ENCODE data around the gene TRIM3. TPM values are rescaled to one million over a fixed set of nuclear protein-coding genes. Genes with fewer than 3 reads are reported as not detected.

TRIM3 gene
- total RNA-seq (2022; extraction: Qiagen RNA extraction; ENCODE audit: low read depth): 16.3 to 25.3 TPM (median 19.7 TPM) in 5 replicates

DNA sequence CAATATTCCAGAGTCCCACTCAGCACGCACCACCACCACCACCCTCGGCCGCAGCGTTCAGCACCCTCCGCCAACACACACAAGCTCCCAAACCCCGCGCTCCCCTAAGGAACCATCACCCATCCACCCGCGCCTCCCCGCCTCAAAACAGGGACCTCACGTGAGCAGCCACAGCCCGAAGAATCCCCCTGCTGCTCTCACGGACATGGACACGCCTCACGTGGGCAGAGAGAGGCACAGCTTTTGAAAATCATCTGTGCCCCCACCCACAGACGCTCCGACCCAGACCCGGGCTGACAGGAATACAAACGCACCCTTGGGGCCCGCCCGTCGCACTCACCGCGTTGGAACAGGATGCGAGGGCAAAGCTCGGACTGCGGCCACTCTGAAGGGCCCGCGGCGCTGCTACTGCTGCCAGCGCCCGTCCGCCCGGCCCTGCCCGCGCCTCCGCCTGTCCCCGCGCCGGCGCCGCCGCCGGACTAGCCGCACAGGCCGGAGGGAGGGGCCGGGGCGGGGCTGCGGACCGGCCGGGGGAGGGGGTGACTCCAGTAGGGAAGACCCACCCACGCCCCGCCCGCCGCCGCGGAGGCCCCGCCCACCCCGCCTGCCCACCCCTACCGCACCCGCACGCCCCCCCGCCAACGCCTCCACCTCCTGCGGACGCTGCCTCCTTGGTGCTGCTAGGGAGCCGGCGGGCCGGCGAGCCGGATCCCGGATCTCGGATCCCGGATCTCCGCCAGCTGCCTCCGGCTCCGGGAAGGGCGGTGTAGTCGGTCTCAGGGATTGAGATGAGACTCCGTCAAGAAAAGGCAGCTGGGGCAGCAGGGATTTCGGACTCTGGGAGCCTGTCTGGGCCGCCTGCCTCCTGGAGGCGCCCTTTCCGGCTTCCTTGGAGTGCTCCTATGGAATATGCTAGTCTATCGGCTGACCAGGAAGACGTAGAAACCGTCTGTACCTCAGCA is at the start of gene TRIM3:
Gene TRIM3 (minus strand): TSS at position 491 of the 962 bp plus-strand sequence. CDS start 8,246 bp downstream, outside the sequence.

DNA sequence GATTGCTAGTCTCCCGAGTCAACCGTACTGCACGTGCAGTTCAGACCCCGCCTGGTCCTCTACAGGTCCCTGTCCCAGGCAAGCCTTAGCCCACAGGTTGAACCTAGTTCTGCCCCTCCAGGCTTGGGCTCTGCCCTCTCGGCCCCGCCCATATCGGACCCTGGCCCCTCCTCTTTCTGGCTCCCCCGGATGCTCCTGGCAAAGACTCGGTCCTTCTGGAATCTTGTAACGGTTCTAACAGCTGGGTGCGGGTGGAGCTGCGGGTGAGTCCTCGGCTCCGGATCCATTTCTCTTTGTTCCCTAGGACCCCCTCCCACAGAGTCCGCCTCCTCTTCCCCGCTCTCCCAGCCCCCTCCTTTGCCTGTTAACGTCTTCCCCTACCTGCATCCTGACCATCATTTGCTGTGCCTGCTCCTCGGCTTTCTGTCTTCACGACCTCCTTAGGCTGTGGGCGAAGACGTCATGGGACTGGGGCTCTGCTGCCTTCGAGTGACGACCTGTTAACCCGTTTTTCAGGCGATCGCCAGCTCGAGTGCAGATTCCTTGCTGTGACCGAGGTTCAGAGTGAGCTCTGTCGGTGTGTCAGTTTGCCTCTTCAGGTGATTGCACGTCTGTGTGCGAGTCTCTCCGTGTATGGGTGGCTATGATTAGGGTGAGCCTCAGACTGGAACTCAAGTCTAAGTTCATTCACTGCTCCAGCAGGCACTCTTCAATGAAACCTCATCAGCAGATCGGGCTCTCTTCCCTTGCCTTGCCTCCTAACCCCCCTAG is 23.5 kb upstream of the TRIM3 start, which contains the start of gene DNHD1:
Gene DNHD1 (plus strand): TSS at position 212 of the 771 bp plus-strand sequence. CDS start 936 bp downstream, outside the sequence.

GRCh38 chr11:6481012-6481923 is 7.5 kb upstream of the TRIM3 start, which contains the start of the genes ARFIP2 and TIMM10B:
ARFIP2 (minus strand) TSS chr11:6481331; CDS start chr11:6480421, 910 bp downstream.
TIMM10B (plus strand) TSS chr11:6481501; CDS start chr11:6481517, 16 bp downstream.

DNA sequence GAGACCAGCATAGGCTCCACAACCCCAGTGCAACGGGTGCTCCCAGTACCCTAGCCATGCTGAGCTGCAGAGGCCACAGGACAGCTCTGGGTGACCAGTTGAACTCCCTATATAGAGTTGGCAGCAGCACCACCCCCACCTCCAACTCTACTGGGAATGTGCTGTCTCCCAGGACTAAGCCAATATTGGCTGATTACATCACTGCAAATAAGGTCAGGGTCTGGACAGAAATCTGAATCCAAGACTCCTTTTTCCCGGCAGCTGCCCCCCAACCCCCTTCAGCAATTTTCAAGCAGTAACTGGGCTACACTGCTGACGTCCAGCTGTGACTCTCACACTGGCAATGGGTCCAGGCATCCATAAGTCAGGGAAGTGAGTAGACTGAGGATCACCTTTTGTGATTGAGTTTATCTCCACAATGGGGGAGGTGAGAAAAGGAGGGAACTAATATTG is 32.8 kb downstream of the TRIM3 start, which contains the start of gene HPX:
Gene HPX (minus strand): TSS at position 82 of the 453 bp plus-strand sequence. CDS start 24 bp downstream, at position 58.

GRCh38 chr11:6419009-6419631 is 54.6 kb downstream of the TRIM3 start, which contains the start of gene APBB1:
APBB1 (minus strand) TSS chr11:6419094; CDS start chr11:6411347, 7,747 bp downstream.

Other genes with a start within 250 kb of the TRIM3 start
- gene FHIP1B, start 239.3 kb downstream of the TRIM3 start, total RNA-seq (2022; extraction: Qiagen RNA extraction; ENCODE audit: low read depth): 14.3 to 23.7 TPM (median 17.4 TPM) in 5 replicates
- 0.12 TPM in 2 of 5 replicates, not detected in the others for gene CNGA4, start 234.9 kb downstream of the TRIM3 start, total RNA-seq (2022; extraction: Qiagen RNA extraction; ENCODE audit: low read depth)
- not detected in 5 replicates for gene CCKBR, start 214.1 kb downstream of the TRIM3 start, total RNA-seq (2022; extraction: Qiagen RNA extraction; ENCODE audit: low read depth)
- gene CAVIN3, start 153.4 kb downstream of the TRIM3 start, total RNA-seq (2022; extraction: Qiagen RNA extraction; ENCODE audit: low read depth): 19.2 to 36.5 TPM (median 27.2 TPM) in 5 replicates
- gene SMPD1, start 83.5 kb downstream of the TRIM3 start, total RNA-seq (2022; extraction: Qiagen RNA extraction; ENCODE audit: low read depth): 7.4 to 11.4 TPM (median 10.1 TPM) in 5 replicates
- 14.1 to 22.3 TPM (median 19.7 TPM) in 5 replicates for gene APBB1, start 54.8 kb downstream of the TRIM3 start, total RNA-seq (2022; extraction: Qiagen RNA extraction; ENCODE audit: low read depth)
- 0.42 to 1.9 TPM (median 0.61 TPM) in 5 replicates for gene HPX, start 33.0 kb downstream of the TRIM3 start, total RNA-seq (2022; extraction: Qiagen RNA extraction; ENCODE audit: low read depth)
- gene ARFIP2, start 7.4 kb upstream of the TRIM3 start, total RNA-seq (2022; extraction: Qiagen RNA extraction; ENCODE audit: low read depth): 46.0 to 58.4 TPM (median 56.1 TPM) in 5 replicates
- gene TIMM10B, start 7.6 kb upstream of the TRIM3 start, total RNA-seq (2022; extraction: Qiagen RNA extraction; ENCODE audit: low read depth): 19.9 to 34.3 TPM (median 28.4 TPM) in 5 replicates
- 1.8 to 4.2 TPM (median 2.9 TPM) in 5 replicates for gene DNHD1, start 23.3 kb upstream of the TRIM3 start, total RNA-seq (2022; extraction: Qiagen RNA extraction; ENCODE audit: low read depth)
- gene RRP8, start 129.7 kb upstream of the TRIM3 start, total RNA-seq (2022; extraction: Qiagen RNA extraction; ENCODE audit: low read depth): 27.3 to 34.5 TPM (median 32.3 TPM) in 5 replicates
- gene ILK, start 129.8 kb upstream of the TRIM3 start, total RNA-seq (2022; extraction: Qiagen RNA extraction; ENCODE audit: low read depth): 94.5 to 126 TPM (median 120 TPM) in 5 replicates
- gene TAF10, start 138.3 kb upstream of the TRIM3 start, total RNA-seq (2022; extraction: Qiagen RNA extraction; ENCODE audit: low read depth): 193 to 208 TPM (median 202 TPM) in 5 replicates
- gene TPP1, start 145.5 kb upstream of the TRIM3 start, total RNA-seq (2022; extraction: Qiagen RNA extraction; ENCODE audit: low read depth): 33.9 to 51.3 TPM (median 44.2 TPM) in 5 replicates
- 0.05 to 0.13 TPM (median 0.10 TPM) in 5 replicates for gene DCHS1, start 181.9 kb upstream of the TRIM3 start, total RNA-seq (2022; extraction: Qiagen RNA extraction; ENCODE audit: low read depth)
- 81.5 to 138 TPM (median 96.2 TPM) in 5 replicates for gene MRPL17, start 209.4 kb upstream of the TRIM3 start, total RNA-seq (2022; extraction: Qiagen RNA extraction; ENCODE audit: low read depth)

Measured in A549 treated with ZK216348 at 1 μM for 4 hours (cell line).